Activated CD4-positive, alpha-beta T cell treated with anti-CD3 and anti-CD28 coated beads, Interleukin-2, amount 10 ng/mL, durations not matched to agents 7 days and 5 days (primary cell): ENCODE results near the gene SATB2. TPM values are rescaled to one million over a fixed set of nuclear protein-coding genes. Genes with fewer than 3 reads are reported as not detected.
A peak's percentile ranks its signal among the peaks of the same experiment; 100 is the strongest.

Experiments
- CTCF ChIA-PET: fragments of 350-600 bp; sonication (Branson Sonifier 250); formaldehyde crosslinking; loops from one replicate; lab custom pipeline; 2021; ENCODE audit warnings: antibody characterized with exemption; lab: Charles Lee
- POLR2A ChIA-PET: fragments of 350-600 bp; sonication (Branson Sonifier 250); formaldehyde crosslinking; loops from one replicate; lab custom pipeline; 2021; ENCODE audit warnings: antibody characterized with exemption; lab: Charles Lee
- DNase-seq: peaks from one replicate; pipeline ENCODE4 v3.0.0-alpha.2; 2020
- H3K27ac Mint-ChIP-seq: one replicate; pipeline ENCODE4 v1.8.0; 2021; ENCODE audit warnings: mild to moderate bottlenecking, moderate library complexity, mixed read lengths
- H3K27me3 Mint-ChIP-seq: one replicate; pipeline ENCODE4 v1.8.0; 2021; ENCODE audit warnings: mixed read lengths
- H3K36me3 Mint-ChIP-seq: one replicate; pipeline ENCODE4 v1.8.0; 2021; ENCODE audit warnings: low read depth, mixed read lengths
- H3K4me1 Mint-ChIP-seq: one replicate; pipeline ENCODE4 v1.8.0; 2021; ENCODE audit warnings: mixed read lengths
- H3K4me3 Mint-ChIP-seq: one replicate; pipeline ENCODE4 v1.8.0; 2021; ENCODE audit warnings: mild to moderate bottlenecking, moderate library complexity, mixed read lengths
- H3K9me3 Mint-ChIP-seq: one replicate; pipeline ENCODE4 v1.8.0; 2021; ENCODE audit warnings: mixed read lengths
- total RNA-seq, 2 experiments: library from RNA; stranded (reverse); gene quantifications; one replicate each; pipeline ENCODE4 v1.2.3, GENCODE V29; 2021

The SATB2 gene
- total RNA-seq, 2 experiments from 2014 or later = 0.02 to 0.07 TPM

- Mint-ChIP-seq H3K4me1 (peaks cover 18% of the 10 kb centered on the region), H3K27ac (peak overlapping the region; percentile 60), H3K36me3 (peaks cover 7% of the 10 kb centered on the region), H3K4me3 (peak overlapping the region; percentile 43), H3K27me3 (peaks cover 70% of the 10 kb centered on the region), H3K9me3 (no peaks in the 10 kb centered on the region)
- ChIA-PET POLR2A (no interaction called here), CTCF (interaction anchor here (0.9 to 1.7 kb wide), 2 partner anchors 9 to 15 kb away, joined by 3 to 7 read pairs; no protein-coding TSS in a partner anchor)
- peak; percentile 42 for DNase-seq
These were observed 5.4 kb upstream of the SATB2 start for GRCh38 chr2:199462956-199463692.

GRCh38 chr2:199462347-199462955 lies 4.7 kb upstream of the SATB2 start:
- ChIA-PET CTCF (interaction anchor here (0.9 to 1.7 kb wide), 2 partner anchors 9 to 16 kb away, joined by 3 to 7 read pairs; no protein-coding TSS in a partner anchor), POLR2A (no interaction called here)
- H3K27me3 Mint-ChIP-seq = peaks cover 69% of the 10 kb centered on the region
- no peaks in the 10 kb centered on the region for H3K9me3 Mint-ChIP-seq
- peak overlapping the region; percentile 34 for H3K4me3 Mint-ChIP-seq
- DNase-seq = no peak
- H3K4me1 Mint-ChIP-seq = peaks cover 20% of the 10 kb centered on the region
- H3K36me3 Mint-ChIP-seq = peaks cover 7% of the 10 kb centered on the region
- no peak overlapping the region for H3K27ac Mint-ChIP-seq

- DNase-seq = no peak
- H3K27ac Mint-ChIP-seq = no peak overlapping the region
- H3K4me1 Mint-ChIP-seq = peaks cover 22% of the 10 kb centered on the region
- H3K36me3 Mint-ChIP-seq = peaks cover 7% of the 10 kb centered on the region
- H3K27me3 Mint-ChIP-seq = peaks cover 68% of the 10 kb centered on the region
- H3K4me3 Mint-ChIP-seq = no peak overlapping the region
- no peaks in the 10 kb centered on the region for H3K9me3 Mint-ChIP-seq
- CTCF ChIA-PET = interaction anchor here (0.9 to 1.7 kb wide), 2 partner anchors 10 to 17 kb away, joined by 3 to 7 read pairs; no protein-coding TSS in a partner anchor
- POLR2A ChIA-PET = no interaction called here
These were observed 4.1 kb upstream of the SATB2 start for GRCh38 chr2:199461711-199462346.

DNA sequence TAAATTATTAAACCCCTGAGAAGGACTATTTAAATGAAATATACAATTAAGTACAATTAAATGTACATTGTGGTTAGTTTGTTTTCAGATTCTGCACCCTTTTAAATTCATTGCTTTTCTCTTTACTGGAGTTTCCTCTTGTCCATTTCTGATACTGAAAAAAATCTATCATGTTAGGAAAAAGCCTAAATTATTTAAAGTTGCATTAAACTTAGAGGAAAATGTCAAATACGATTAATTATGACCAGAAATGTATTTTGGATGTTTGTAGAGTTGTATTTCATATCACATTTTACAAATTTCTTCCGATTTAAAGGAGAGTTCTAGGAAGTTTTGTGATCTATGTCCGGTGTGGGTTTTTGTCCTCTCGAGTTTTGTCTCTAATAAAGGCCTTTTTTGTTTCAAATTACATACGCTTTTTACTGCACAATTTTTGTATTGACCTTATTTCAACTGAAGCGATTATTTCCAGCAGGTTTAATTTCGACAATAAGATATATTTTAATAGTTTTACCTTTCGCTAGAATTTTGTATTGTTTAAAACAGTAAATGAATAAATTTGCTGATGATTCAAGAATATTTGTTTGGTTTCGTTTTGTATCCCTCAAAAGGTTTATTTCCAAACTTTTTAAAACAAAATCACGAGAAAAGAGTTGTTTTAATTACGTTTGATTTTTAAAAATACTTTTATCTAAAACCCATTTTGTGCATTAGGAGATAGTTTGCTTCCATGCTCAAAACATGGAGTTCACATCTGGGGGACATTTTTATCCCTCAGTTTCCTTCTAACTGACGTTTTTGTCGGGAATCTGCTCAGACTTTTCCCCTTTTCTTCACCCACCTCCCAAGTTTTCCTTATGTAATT lies 3.3 kb upstream of the SATB2 start:
- no peaks in the 10 kb centered on the region for H3K9me3 Mint-ChIP-seq
- ChIA-PET CTCF (no interaction called here), POLR2A (no interaction called here)
- no peak for DNase-seq
- peaks cover 67% of the 10 kb centered on the region for H3K27me3 Mint-ChIP-seq
- H3K4me3 Mint-ChIP-seq = no peak overlapping the region
- H3K36me3 Mint-ChIP-seq = peaks cover 7% of the 10 kb centered on the region
- peaks cover 28% of the 10 kb centered on the region for H3K4me1 Mint-ChIP-seq
- H3K27ac Mint-ChIP-seq = no peak overlapping the region

DNA sequence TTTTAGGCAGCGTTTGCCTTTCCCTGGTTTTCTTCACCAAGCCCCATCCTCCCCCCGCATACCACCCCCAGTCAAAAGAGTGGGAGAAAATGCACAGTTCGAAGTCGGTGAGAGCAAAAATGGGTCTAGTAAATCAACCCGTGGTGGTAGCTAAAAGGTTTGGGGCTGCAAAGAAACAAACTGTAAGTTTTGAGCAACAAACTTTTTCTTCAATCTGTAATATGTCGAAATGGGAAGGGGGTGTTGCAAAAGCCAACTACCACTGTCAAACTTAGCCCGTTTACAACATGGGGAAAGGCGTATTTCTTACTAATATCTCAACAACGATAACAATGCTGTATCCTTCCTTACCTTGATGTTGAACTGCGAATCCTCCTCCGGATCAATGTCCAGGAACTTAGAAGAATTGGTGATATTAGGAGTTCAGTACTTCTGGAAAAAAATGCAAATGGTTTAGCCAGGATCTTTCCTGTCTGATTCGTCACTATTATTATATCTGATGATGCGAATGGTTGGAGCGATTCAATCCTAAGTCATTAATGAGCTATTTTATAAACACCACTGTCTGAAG lies 2.4 kb upstream of the SATB2 start:
- H3K36me3 Mint-ChIP-seq = peaks cover 7% of the 10 kb centered on the region
- H3K27me3 Mint-ChIP-seq = peaks cover 65% of the 10 kb centered on the region
- DNase-seq = no peak
- H3K27ac Mint-ChIP-seq = peak overlapping the region; percentile 48
- peaks cover 28% of the 10 kb centered on the region for H3K4me1 Mint-ChIP-seq
- H3K4me3 Mint-ChIP-seq = peak overlapping the region; percentile 79
- ChIA-PET CTCF (no interaction called here), POLR2A (no interaction called here)
- no peaks in the 10 kb centered on the region for H3K9me3 Mint-ChIP-seq

DNA sequence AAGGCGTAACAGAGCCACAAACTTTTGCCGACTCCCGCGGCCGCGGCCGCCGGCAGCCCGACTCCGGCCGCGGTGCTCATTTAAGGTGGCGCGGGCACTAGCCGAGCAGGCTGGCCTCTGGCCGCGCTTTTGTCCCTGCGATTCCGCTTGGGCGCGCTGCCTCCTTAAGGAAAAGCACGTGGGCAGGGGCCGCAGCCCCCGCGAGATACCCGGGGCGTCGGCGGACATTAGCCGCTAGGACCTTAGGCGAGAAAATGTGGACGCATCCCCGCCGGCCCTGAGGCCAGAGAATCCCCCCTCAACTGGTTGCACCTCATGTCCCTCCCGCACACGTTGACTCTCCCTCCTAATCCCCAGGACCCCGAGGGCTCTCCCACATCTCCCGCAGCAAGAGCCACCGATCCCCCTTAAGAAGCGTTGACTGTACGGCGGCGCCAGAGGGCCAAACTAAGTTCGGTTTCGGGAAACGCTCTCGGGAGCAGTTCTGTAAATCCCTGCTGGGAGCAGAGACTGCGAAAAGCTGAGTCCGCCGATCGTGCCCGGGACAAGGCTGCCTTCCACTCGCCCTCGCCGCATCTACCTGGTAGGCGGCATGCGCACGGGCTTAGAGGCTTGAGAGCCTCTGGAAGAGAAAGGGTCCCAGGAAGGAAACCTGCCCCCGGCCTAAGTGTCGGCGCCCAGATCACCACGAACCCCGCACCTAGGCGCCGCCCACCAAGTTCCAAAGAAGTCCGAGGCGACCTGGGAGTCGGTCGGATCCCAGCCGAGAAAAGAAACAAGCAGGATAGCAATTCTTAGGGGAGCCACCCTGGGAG lies 1.8 kb upstream of the SATB2 start:
- CTCF ChIA-PET = no interaction called here
- H3K27ac Mint-ChIP-seq = peak overlapping the region; percentile 43
- H3K4me1 Mint-ChIP-seq = peaks cover 25% of the 10 kb centered on the region
- peak overlapping the region; percentile 79 for H3K4me3 Mint-ChIP-seq
- H3K36me3 Mint-ChIP-seq = peaks cover 5% of the 10 kb centered on the region
- H3K27me3 Mint-ChIP-seq = peaks cover 62% of the 10 kb centered on the region
- no peaks in the 10 kb centered on the region for H3K9me3 Mint-ChIP-seq
- POLR2A ChIA-PET = no interaction called here
- peak; percentile 53 for DNase-seq

DNA sequence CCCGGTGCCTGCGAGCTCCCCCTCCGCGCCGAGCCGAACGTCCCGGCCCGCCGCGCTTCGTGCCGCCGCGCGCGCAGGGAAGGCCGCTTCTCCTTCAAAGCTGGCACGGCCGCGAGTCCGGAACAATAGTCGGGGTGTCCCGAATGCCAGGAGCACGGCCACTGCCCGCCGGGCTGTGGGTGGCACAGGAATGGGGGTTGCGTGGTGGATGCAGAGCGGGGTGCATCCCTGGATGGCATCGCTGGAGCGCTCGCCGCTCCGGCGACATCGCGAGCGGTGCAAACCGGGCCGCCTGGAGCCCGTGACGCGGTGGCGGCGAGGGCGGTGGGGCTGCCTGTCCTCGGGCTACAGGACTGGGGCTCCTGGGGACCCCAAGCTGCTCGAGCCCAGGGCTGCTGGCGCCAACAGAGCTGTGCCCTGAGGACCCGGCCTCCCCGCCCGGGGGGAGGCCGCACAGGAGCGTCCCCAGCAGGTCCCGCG lies 1.1 kb upstream of the SATB2 start:
- H3K4me1 Mint-ChIP-seq = peaks cover 24% of the 10 kb centered on the region
- ChIA-PET POLR2A (no interaction called here), CTCF (interaction anchor here (0.6 kb wide), 1 partner anchor 363 kb away, joined by 3 read pairs; no protein-coding TSS in a partner anchor)
- H3K4me3 Mint-ChIP-seq = peak overlapping the region; percentile 79
- H3K36me3 Mint-ChIP-seq = peaks cover 5% of the 10 kb centered on the region
- no peaks in the 10 kb centered on the region for H3K9me3 Mint-ChIP-seq
- H3K27ac Mint-ChIP-seq = no peak overlapping the region
- DNase-seq = no peak
- peaks cover 65% of the 10 kb centered on the region for H3K27me3 Mint-ChIP-seq

- POLR2A ChIA-PET = no interaction called here
- DNase-seq = no peak
- Mint-ChIP-seq H3K4me3 (peak overlapping the region; percentile 54), H3K4me1 (peaks cover 24% of the 10 kb centered on the region), H3K27me3 (peaks cover 66% of the 10 kb centered on the region), H3K9me3 (no peaks in the 10 kb centered on the region), H3K36me3 (peaks cover 5% of the 10 kb centered on the region), H3K27ac (no peak overlapping the region)
- CTCF ChIA-PET = interaction anchor here (0.6 kb wide), 1 partner anchor 362 kb away, joined by 3 read pairs; no protein-coding TSS in a partner anchor
These were observed 468 bp upstream of the SATB2 start for GRCh38 chr2:199458009-199458805.

DNA sequence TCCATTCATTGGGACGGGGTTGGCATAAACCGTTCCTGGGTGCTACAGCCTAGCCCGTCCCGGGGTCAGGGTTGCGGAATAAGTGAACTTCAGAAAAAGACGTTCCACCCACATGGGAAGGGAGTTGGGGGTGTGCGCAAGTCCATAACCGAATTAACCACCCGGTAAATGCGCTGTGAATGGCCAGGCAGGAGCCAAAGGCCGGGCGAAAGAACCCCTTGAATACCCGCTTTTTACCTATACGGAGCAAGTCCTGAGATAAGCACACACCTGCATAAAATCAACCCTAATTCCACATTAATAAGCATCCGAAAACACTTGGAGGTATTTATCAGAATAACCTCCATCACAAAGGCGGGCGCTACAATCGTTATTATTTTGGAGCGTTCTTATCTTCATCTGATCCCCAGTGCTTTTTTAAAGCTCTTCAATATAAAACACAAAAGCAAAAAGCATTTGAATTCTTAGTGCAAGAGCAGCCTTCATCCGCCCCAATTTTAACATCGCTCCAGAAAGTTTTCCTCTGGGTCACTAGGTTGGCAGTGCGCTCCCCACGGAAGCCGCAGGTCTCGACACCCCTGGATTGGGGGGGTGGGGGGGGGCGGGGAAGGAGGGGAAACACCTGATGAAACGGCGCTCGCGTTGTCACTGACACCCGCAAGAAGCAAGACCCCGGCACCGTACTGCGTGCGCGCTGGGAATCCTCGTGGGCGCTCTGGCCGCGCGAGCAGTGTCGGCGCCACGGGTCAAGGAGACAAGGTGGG lies 1.2 kb downstream of the SATB2 start:
- Mint-ChIP-seq H3K4me3 (peak overlapping the region; percentile 54), H3K9me3 (no peaks in the 10 kb centered on the region), H3K4me1 (peaks cover 22% of the 10 kb centered on the region), H3K27me3 (peaks cover 67% of the 10 kb centered on the region), H3K27ac (no peak overlapping the region), H3K36me3 (peaks cover 5% of the 10 kb centered on the region)
- DNase-seq = no peak
- POLR2A ChIA-PET = no interaction called here
- CTCF ChIA-PET = no interaction called here

- peaks cover 66% of the 10 kb centered on the region for H3K27me3 Mint-ChIP-seq
- H3K4me1 Mint-ChIP-seq = peaks cover 21% of the 10 kb centered on the region
- DNase-seq = no peak
- H3K36me3 Mint-ChIP-seq = peaks cover 5% of the 10 kb centered on the region
- ChIA-PET POLR2A (no interaction called here), CTCF (interaction anchor here (0.9 to 1.2 kb wide), 2 partner anchors 9 to 1740 kb away, joined by 3 to 4 read pairs; no protein-coding TSS in a partner anchor)
- no peak overlapping the region for H3K27ac Mint-ChIP-seq
- H3K4me3 Mint-ChIP-seq = no peak overlapping the region
- H3K9me3 Mint-ChIP-seq = no peaks in the 10 kb centered on the region
These were observed 2.0 kb downstream of the SATB2 start for GRCh38 chr2:199455545-199456382.
